Right hindlimb (tissue), 1 donor: Measurements from ENCODE around the gene IL18R1.

Experiments used
- DNase-seq: peaks from one replicate; pipeline ENCODE4 v3.0.0-alpha.2; 2018

Gene IL18R1

GRCh38 chr2:102435741-102436140 lies 80.1 kb downstream of the IL18R1 start:
- no peak for DNase-seq

DNA sequence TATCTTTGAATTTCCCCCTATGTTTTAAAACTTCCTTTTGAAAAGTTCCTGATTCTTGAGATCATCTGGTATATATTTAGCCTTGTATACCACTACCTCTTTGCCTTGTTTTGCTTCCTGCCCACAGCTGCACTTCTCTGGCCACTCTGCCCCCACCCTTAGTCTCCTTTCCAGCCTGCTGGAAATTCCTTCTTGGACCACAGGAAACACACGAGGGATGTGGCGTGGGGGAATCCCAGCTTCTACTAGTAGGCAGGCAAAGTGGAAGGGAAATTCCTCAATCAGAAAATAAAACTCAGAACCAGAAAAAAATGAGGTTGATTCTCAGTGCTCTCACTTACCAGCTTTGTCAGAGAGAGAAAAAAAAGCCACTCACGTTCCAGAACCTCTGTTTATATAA lies 80.7 kb downstream of the IL18R1 start:
- peak; percentile 34 for DNase-seq

- DNase-seq: no peak
These were observed 81.5 kb downstream of the IL18R1 start for GRCh38 chr2:102437122-102437521.

GRCh38 chr2:102438111-102438510 lies 82.5 kb downstream of the IL18R1 start:
- DNase-seq: no peak

DNA sequence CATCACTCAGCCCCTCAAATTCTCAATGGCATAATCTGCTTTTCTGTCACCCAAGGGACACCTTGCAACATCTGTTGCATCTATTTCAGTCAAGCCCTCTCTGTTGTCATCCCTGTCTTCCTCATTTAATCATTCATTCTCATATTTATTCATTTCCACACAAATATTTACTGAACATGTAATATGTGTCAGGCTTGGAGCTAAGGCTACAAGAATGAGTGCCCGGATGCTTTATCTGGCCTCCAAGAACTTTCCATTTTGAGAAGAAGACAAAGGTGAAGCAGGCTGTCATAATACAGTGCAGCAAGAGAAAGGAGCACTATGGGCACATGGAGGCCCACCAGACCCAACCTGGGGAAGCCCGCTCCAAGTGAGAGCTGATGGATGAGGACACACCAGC lies 83.0 kb downstream of the IL18R1 start:
- no peak for DNase-seq

- DNase-seq: no peak
These were observed 83.6 kb downstream of the IL18R1 start for GRCh38 chr2:102439065-102439695.

DNA sequence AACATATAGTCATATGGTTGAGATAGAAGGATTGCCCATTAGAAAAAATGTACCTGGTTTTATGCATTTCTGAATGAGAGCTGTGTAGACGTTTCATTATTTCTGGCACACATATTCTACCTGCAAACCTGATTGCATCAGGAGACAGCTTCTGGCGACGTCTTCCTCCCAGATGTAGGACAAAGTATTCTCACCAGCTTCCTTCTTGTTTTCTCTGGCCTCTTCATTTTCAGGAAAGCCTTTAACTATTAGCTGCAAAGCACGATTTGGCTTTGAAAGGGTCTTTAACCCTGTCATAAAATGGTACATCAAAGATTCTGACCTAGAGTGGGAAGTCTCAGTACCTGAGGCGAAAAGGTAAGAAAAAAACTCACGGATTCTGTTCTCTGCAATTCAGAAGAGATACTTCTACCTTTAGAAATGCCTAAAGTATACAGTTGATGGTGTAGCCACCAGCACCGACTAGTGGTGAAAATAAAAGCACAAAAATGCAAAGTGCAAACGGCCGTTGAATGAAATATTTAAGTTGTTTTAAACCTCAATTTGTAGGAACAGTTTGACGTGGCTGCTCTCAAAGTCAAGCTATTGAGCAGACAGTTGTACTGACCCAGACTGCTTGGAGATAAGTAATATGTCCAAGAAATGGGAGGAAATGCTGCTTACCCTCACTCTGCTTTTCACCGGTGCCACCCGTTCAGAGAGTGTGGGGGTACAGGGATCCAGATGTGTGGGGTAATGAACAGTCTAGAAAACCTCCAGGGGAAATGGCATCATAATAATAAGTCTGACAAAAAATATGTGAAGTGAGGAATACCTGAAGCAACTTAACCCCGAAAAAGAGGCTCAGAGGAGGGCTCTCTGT lies 87.6 kb downstream of the IL18R1 start:
- DNase-seq: no peak

- no peak for DNase-seq
These were observed 88.6 kb downstream of the IL18R1 start for GRCh38 chr2:102444233-102444632.

GRCh38 chr2:102446936-102447335 lies 91.3 kb downstream of the IL18R1 start:
- no peak for DNase-seq
